Measurements from ENCODE around the gene NUP50.

The NUP50 gene

GRCh38 chr22:45230026-45230721, 66.4 kb downstream of the NUP50 start:
- TF ChIP-seq, protein P1, sequence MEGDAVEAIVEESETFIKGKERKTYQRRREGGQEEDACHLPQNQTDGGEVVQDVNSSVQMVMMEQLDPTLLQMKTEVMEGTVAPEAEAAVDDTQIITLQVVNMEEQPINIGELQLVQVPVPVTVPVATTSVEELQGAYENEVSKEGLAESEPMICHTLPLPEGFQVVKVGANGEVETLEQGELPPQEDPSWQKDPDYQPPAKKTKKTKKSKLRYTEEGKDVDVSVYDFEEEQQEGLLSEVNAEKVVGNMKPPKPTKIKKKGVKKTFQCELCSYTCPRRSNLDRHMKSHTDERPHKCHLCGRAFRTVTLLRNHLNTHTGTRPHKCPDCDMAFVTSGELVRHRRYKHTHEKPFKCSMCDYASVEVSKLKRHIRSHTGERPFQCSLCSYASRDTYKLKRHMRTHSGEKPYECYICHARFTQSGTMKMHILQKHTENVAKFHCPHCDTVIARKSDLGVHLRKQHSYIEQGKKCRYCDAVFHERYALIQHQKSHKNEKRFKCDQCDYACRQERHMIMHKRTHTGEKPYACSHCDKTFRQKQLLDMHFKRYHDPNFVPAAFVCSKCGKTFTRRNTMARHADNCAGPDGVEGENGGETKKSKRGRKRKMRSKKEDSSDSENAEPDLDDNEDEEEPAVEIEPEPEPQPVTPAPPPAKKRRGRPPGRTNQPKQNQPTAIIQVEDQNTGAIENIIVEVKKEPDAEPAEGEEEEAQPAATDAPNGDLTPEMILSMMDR (IDR thresholded peaks at IDR 0.05; ENCODE audit: low read depth, low read length, missing control alignments), result no peak
- Histone ChIP-seq H3K36me3 (replicated peaks) (no peaks in the 10 kb centered on the region), H3K27me3 (replicated peaks) (no peaks in the 10 kb centered on the region), H3K27ac (no peak overlapping the region), H3K4me3 (ENCODE audit: low read depth, low read length) (no peak overlapping the region)
- DNase-seq, result no peak
- in situ Hi-C loops (cut with HindIII; ENCODE audit: low pct_ligation_motif_present, low sequenced_read_pairs), result no loop called here

GRCh38 chr22:45231293-45231692, 67.6 kb downstream of the NUP50 start:
- no peak for DNase-seq
- H3K36me3 ChIP-seq (replicated peaks), result no peaks in the 10 kb centered on the region
- TF ChIP-seq, protein P1 (IDR thresholded peaks at IDR 0.05; ENCODE audit: low read depth, low read length, missing control alignments), result no peak
- no peak overlapping the region for H3K4me3 ChIP-seq (ENCODE audit: low read depth, low read length)
- no peaks in the 10 kb centered on the region for H3K27me3 ChIP-seq (replicated peaks)
- in situ Hi-C loops (cut with HindIII; ENCODE audit: low pct_ligation_motif_present, low sequenced_read_pairs), result no loop called here
- no peak overlapping the region for H3K27ac ChIP-seq

- H3K27ac ChIP-seq, result no peak overlapping the region
- TF ChIP-seq, protein P1 (IDR thresholded peaks at IDR 0.05; ENCODE audit: low read depth, low read length, missing control alignments), result no peak
- no peak for DNase-seq
- in situ Hi-C loops (cut with HindIII; ENCODE audit: low pct_ligation_motif_present, low sequenced_read_pairs), result no loop called here
- H3K27me3 ChIP-seq (replicated peaks), result no peaks in the 10 kb centered on the region
- no peak overlapping the region for H3K4me3 ChIP-seq (ENCODE audit: low read depth, low read length)
- H3K36me3 ChIP-seq (replicated peaks), result no peaks in the 10 kb centered on the region
Observed at GRCh38 chr22:45233386-45233785, 69.7 kb downstream of the NUP50 start.

DNA sequence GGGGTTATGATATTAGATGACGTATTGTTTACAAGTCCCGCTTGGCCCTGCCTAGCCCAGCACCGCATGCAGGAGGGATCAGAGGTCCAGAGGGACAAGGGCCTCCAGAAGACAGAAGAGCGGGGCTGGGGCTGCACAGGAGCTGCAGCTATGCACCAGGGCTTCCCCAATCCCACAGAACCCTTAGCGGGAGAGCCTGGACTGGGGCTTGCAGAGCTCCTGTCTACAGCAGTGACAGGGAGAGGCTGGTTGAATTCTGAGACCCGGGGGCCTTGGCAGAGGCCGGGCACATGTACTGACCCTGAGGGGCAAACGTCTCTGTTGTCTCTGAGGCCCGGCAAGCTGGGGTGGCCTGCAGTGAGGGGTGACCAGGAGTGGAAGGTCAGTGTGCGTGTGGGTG, 70.1 kb downstream of the NUP50 start:
- DNase-seq, result no peak
- H3K27me3 ChIP-seq (replicated peaks), result no peaks in the 10 kb centered on the region
- TF ChIP-seq, protein P1 (IDR thresholded peaks at IDR 0.05; ENCODE audit: low read depth, low read length, missing control alignments), result no peak
- in situ Hi-C loops (cut with HindIII; ENCODE audit: low pct_ligation_motif_present, low sequenced_read_pairs), result no loop called here
- no peaks in the 10 kb centered on the region for H3K36me3 ChIP-seq (replicated peaks)
- H3K4me3 ChIP-seq (ENCODE audit: low read depth, low read length), result no peak overlapping the region
- H3K27ac ChIP-seq, result no peak overlapping the region

DNA sequence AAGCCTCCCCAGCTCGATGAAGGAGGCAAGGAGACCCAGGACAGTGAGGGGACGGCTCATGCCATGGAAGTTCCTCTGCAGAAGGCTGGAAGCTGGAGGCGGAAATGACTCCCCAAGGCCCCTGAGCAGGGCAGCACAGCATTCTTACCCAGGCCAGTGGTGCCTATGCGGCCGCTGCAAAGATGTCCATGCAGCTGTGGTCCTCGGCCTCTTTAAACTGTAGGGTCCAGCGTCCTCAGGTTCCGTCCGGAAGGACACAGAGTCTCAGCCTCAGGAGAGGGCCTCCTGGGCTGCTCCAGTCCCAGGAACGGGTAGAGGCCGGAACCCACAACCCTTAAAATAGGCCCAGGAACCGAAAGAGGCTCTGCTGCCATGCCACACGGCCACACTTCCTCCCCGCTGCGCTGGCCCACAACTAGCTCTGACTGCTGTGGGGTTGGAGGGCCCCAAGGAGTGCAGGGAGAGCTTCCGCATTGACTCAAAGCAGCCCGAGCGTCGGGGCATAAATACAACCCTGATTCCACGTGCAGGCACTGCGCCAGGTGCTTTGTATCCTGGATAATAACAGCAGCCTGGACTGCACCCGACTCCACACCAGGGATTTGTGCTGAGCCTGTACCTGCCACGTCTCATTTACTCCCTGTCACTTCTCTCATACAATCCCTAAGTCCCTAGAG, 71.5 kb downstream of the NUP50 start:
- Histone ChIP-seq H3K27me3 (replicated peaks) (no peaks in the 10 kb centered on the region), H3K36me3 (replicated peaks) (no peaks in the 10 kb centered on the region), H3K4me3 (ENCODE audit: low read depth, low read length) (no peak overlapping the region), H3K27ac (no peak overlapping the region)
- TF ChIP-seq, protein P1 (IDR thresholded peaks at IDR 0.05; ENCODE audit: low read depth, low read length, missing control alignments), result no peak
- in situ Hi-C loops (cut with HindIII; ENCODE audit: low pct_ligation_motif_present, low sequenced_read_pairs), result no loop called here
- DNase-seq, result no peak

Measured in brain microvascular endothelial cell (primary cell).